ENCODE results near the gene ROS1. TPM values are rescaled to one million over a fixed set of nuclear protein-coding genes. Genes with fewer than 3 reads are reported as not detected.

The ROS1 gene
- total RNA-seq, 1 experiment from 2014 or later, result not detected

DNA sequence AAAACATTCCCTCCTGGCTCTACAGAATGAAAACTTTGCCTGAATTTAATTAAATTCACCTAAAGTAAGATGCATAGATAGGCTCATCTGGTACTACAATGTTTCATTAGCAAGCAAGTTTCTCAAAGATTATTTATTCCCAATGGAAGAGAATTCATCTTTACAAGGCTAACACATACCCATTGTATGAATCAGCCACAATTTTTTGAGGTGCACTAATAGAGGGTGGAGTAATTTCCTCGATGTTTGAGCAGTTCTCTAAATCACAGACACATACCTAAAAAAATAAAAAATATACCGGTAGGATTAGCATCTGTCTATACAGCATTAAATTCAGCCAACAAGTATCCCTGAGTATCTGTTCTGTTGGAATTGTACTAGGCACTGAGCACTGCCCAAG, 32.7 kb downstream of the ROS1 start:
- no peaks in the 10 kb centered on the region; the same call in 1 of the 2 replicates for H3K27me3 ChIP-seq (ENCODE audit: insufficient read depth, low read length)
- no peak overlapping the region for H3K4me2 ChIP-seq (ENCODE audit: insufficient read depth, insufficient read length, low read length)
- Mint-ChIP-seq H3K27ac (no peak overlapping the region), H3K9me3 (no peaks in the 10 kb centered on the region), H3K4me3 (no peak overlapping the region), H3K36me3 (ENCODE audit: insufficient read depth in 1 of 3, low read depth in 3 of 3) (no peaks in the 10 kb centered on the region), H3K27me3 (ENCODE audit: low read depth) (no peaks in the 10 kb centered on the region), H3K4me1 (no peaks in the 10 kb centered on the region)
- H3T11ph ChIP-seq (ENCODE audit: low read length), result no peak overlapping the region
- no peaks in the 10 kb centered on the region for H4K20me1 ChIP-seq (ENCODE audit: control insufficient read depth, insufficient read depth, insufficient read length)
- no peaks in the 10 kb centered on the region for H3K23me2 ChIP-seq (ENCODE audit: insufficient read length, low read depth, low read length, poor library complexity, severe bottlenecking)
- H3K23ac ChIP-seq (ENCODE audit: insufficient read length, low read depth, low read length), result no peak overlapping the region
- H3K9ac ChIP-seq (ENCODE audit: extremely low read depth, insufficient read length, low read length), result no peak overlapping the region
- no peak for DNase-seq
- H2AFZ ChIP-seq (ENCODE audit: low read length), result no peak overlapping the region
- no peak overlapping the region for H3K56ac ChIP-seq (ENCODE audit: insufficient read length, low read depth, low read length)
- H4K5ac ChIP-seq (ENCODE audit: insufficient read length, low read depth, low read length), result no peak overlapping the region
- no peaks in the 10 kb centered on the region for H3K79me2 ChIP-seq (ENCODE audit: insufficient read depth, low read length)
- no peak overlapping the region for H2BK12ac ChIP-seq (ENCODE audit: insufficient read length, low read depth, low read length)
- no peak overlapping the region for H3K14ac ChIP-seq (ENCODE audit: insufficient read depth, low read length)
- no peak overlapping the region for H4K8ac ChIP-seq (replicated peaks; ENCODE audit: insufficient read length, low read depth, low read length)
- H2AK5ac ChIP-seq (ENCODE audit: insufficient read length, low read length), result no peak overlapping the region
- no peak overlapping the region for H3K18ac ChIP-seq (ENCODE audit: insufficient read length, low read depth, low read length)
- H2BK20ac ChIP-seq (ENCODE audit: low read depth, low read length, poor library complexity, severe bottlenecking), result no peak overlapping the region
- no peak overlapping the region for H2BK5ac ChIP-seq (ENCODE audit: insufficient read length, low read length)
- no peak overlapping the region for H3K4ac ChIP-seq (ENCODE audit: low read depth, low read length)
- H3K4me1 ChIP-seq (ENCODE audit: insufficient read depth, low read length), result no peaks in the 10 kb centered on the region
- no CpG with 5 or more reads among the region's 2 CpGs for WGBS (ENCODE audit: extremely low coverage, insufficient read length, low lambda C conversion rate)
- no peak overlapping the region for H2BK120ac ChIP-seq (ENCODE audit: low read depth, low read length, poor library complexity, severe bottlenecking)
- H4K91ac ChIP-seq (ENCODE audit: insufficient read length, low read depth, low read length), result no peak overlapping the region
- H3K27ac ChIP-seq (ENCODE audit: insufficient read length, low read depth, low read length), result no peak overlapping the region
- no peak overlapping the region for H2BK15ac ChIP-seq (ENCODE audit: low read depth, low read length)
- no peaks in the 10 kb centered on the region for H3K9me3 ChIP-seq (ENCODE audit: control insufficient read depth, low read depth, low read length)
- no peaks in the 10 kb centered on the region for H3K79me1 ChIP-seq (ENCODE audit: insufficient read depth, low read depth, low read length, poor library complexity, severe bottlenecking)
- TF ChIP-seq, protein P1, sequence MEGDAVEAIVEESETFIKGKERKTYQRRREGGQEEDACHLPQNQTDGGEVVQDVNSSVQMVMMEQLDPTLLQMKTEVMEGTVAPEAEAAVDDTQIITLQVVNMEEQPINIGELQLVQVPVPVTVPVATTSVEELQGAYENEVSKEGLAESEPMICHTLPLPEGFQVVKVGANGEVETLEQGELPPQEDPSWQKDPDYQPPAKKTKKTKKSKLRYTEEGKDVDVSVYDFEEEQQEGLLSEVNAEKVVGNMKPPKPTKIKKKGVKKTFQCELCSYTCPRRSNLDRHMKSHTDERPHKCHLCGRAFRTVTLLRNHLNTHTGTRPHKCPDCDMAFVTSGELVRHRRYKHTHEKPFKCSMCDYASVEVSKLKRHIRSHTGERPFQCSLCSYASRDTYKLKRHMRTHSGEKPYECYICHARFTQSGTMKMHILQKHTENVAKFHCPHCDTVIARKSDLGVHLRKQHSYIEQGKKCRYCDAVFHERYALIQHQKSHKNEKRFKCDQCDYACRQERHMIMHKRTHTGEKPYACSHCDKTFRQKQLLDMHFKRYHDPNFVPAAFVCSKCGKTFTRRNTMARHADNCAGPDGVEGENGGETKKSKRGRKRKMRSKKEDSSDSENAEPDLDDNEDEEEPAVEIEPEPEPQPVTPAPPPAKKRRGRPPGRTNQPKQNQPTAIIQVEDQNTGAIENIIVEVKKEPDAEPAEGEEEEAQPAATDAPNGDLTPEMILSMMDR (conservative IDR thresholded peaks at IDR 0.05), result no peak
